Gastroesophageal sphincter (tissue), 3 donors: ENCODE results near the gene NKX3-2.

ENCODE experiments used
- EP300 ChIP-seq: sonication (generic); formaldehyde crosslinking; IDR thresholded peaks from one replicate; pipeline ENCODE4 v1.6.1; 2017; ENCODE audit warnings: antibody characterized with exemption, mild to moderate bottlenecking
- POLR2A ChIP-seq, 2 donors: fragments of 450-650 bp; IDR thresholded peaks; one replicate each; pipeline ENCODE4 v1.6.1; 2017; ENCODE audit warnings: antibody characterized with exemption in 2 of 2, mild to moderate bottlenecking in 2 of 2, moderate library complexity in 1 of 2
- TF ChIP-seq, protein P1 (sequence below), 4 experiments: fragments of 200-600 bp in 2 of 4; fragments of 450-650 bp in 2 of 4; sonication (generic) in 1 of 4; IDR thresholded peaks; one replicate each; pipeline ENCODE4 v1.5.1; 2017 to 2019; ENCODE audit warnings: antibody characterized with exemption in 4 of 4, mild to moderate bottlenecking in 2 of 4, moderate library complexity in 2 of 4

DNA sequence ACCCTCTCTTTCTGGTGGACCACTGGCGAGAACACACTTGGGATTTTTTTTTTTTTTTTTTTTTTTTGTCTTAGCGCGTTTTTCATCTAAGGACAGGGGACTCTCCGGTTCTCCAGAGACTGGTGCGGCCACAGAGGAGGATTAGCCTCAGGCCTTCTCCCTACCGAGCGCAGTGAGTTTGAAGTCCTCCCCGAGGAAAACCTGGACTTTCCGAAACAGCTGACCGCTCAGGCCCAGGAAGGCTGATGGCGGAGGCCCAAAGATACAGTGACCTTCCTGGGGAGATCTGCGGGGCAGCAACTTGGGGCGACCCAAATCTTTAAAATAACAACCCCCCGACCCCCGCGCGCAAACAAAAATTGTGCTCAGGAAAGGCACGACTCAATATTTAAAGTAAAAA, 9.2 kb downstream of the NKX3-2 start:
- TF ChIP-seq POLR2A (IDR thresholded peaks at IDR 0.05) (no peak), EP300 (no peak)
- TF ChIP-seq, protein P1, sequence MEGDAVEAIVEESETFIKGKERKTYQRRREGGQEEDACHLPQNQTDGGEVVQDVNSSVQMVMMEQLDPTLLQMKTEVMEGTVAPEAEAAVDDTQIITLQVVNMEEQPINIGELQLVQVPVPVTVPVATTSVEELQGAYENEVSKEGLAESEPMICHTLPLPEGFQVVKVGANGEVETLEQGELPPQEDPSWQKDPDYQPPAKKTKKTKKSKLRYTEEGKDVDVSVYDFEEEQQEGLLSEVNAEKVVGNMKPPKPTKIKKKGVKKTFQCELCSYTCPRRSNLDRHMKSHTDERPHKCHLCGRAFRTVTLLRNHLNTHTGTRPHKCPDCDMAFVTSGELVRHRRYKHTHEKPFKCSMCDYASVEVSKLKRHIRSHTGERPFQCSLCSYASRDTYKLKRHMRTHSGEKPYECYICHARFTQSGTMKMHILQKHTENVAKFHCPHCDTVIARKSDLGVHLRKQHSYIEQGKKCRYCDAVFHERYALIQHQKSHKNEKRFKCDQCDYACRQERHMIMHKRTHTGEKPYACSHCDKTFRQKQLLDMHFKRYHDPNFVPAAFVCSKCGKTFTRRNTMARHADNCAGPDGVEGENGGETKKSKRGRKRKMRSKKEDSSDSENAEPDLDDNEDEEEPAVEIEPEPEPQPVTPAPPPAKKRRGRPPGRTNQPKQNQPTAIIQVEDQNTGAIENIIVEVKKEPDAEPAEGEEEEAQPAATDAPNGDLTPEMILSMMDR (IDR thresholded peaks at IDR 0.05), result no peak
